ENCODE data around the gene FAM171A1.
"Not testable (repeated sequence)": the region's sequence is repeated elsewhere in the genome, so short reads cannot be mapped to it uniquely, and the experiment has no call there.

Gene FAM171A1

GRCh38 chr10:15370856-15371701, at the start of gene FAM171A1:
TSS of gene FAM171A1 (minus strand) at chr10:15371289. CDS start at chr10:15371052, 237 bp downstream.
- peak; percentile 22 to 50 (median 24) for DNase-seq (ENCODE audit: low read depth in 2 of 3, low spot score in 1 of 3)

GRCh38 chr10:15420858-15421257, 49.8 kb upstream of the FAM171A1 start:
- no peak for DNase-seq (ENCODE audit: low read depth in 2 of 3, low spot score in 1 of 3)

GRCh38 chr10:15419279-15419874, 48.3 kb upstream of the FAM171A1 start:
- DNase-seq (ENCODE audit: low read depth in 2 of 3, low spot score in 1 of 3): peak in 2 of 3 donors; percentile 12 to 20

GRCh38 chr10:15416034-15416433, 44.9 kb upstream of the FAM171A1 start:
- no peak for DNase-seq (ENCODE audit: low read depth in 2 of 3, low spot score in 1 of 3)

- no peak for DNase-seq (ENCODE audit: low read depth in 2 of 3, low spot score in 1 of 3)
Observed at GRCh38 chr10:15411010-15411409, 39.9 kb upstream of the FAM171A1 start.

- not testable (repeated sequence) for DNase-seq (ENCODE audit: low read depth in 2 of 3, low spot score in 1 of 3)
Observed at GRCh38 chr10:15409350-15409749, 38.3 kb upstream of the FAM171A1 start.

GRCh38 chr10:15408557-15408956, 37.5 kb upstream of the FAM171A1 start:
- no peak for DNase-seq (ENCODE audit: low read depth in 2 of 3, low spot score in 1 of 3)

- DNase-seq (ENCODE audit: low read depth in 2 of 3, low spot score in 1 of 3): no peak
Observed at GRCh38 chr10:15405319-15405718, 34.2 kb upstream of the FAM171A1 start.

GRCh38 chr10:15401382-15401781, 30.3 kb upstream of the FAM171A1 start:
- no peak for DNase-seq (ENCODE audit: low read depth in 2 of 3, low spot score in 1 of 3)

GRCh38 chr10:15400461-15400860, 29.4 kb upstream of the FAM171A1 start:
- DNase-seq (ENCODE audit: low read depth in 2 of 3, low spot score in 1 of 3): not testable (repeated sequence)

- DNase-seq (ENCODE audit: low read depth in 2 of 3, low spot score in 1 of 3): no peak
Observed at GRCh38 chr10:15399060-15399661, 28.1 kb upstream of the FAM171A1 start.

- no peak for DNase-seq (ENCODE audit: low read depth in 2 of 3, low spot score in 1 of 3)
Observed at GRCh38 chr10:15395935-15396334, 24.8 kb upstream of the FAM171A1 start.

GRCh38 chr10:15393139-15393825, 22.2 kb upstream of the FAM171A1 start:
- no peak for DNase-seq (ENCODE audit: low read depth in 2 of 3, low spot score in 1 of 3)

- DNase-seq (ENCODE audit: low read depth in 2 of 3, low spot score in 1 of 3): no peak
Observed at GRCh38 chr10:15391491-15391890, 20.4 kb upstream of the FAM171A1 start.

- DNase-seq (ENCODE audit: low read depth in 2 of 3, low spot score in 1 of 3): not testable (repeated sequence)
Observed at GRCh38 chr10:15388172-15388571, 17.1 kb upstream of the FAM171A1 start.

GRCh38 chr10:15387021-15387420, 15.9 kb upstream of the FAM171A1 start:
- DNase-seq (ENCODE audit: low read depth in 2 of 3, low spot score in 1 of 3): no peak

GRCh38 chr10:15385552-15386455, 14.7 kb upstream of the FAM171A1 start:
- DNase-seq (ENCODE audit: low read depth in 2 of 3, low spot score in 1 of 3): no peak

GRCh38 chr10:15381420-15381819, 10.3 kb upstream of the FAM171A1 start:
- DNase-seq (ENCODE audit: low read depth in 2 of 3, low spot score in 1 of 3): no peak

GRCh38 chr10:15379078-15379477, 8.0 kb upstream of the FAM171A1 start:
- no peak for DNase-seq (ENCODE audit: low read depth in 2 of 3, low spot score in 1 of 3)

- no peak for DNase-seq (ENCODE audit: low read depth in 2 of 3, low spot score in 1 of 3)
Observed at GRCh38 chr10:15378569-15378968, 7.5 kb upstream of the FAM171A1 start.
